Liver (tissue), 3 donors: ENCODE measurements around the gene RNF214.

ENCODE experiments used
- GABPA ChIP-seq, 2 donors: IDR thresholded peaks in 1 of 2; conservative IDR thresholded peaks in 1 of 2; 2 replicates each; pipeline ENCODE4 v1.6.1; 2016; ENCODE audit warnings: antibody characterized with exemption in 2 of 2, mild to moderate bottlenecking in 1 of 2, moderate library complexity in 1 of 2
- HNF4A ChIP-seq, 2 donors: conservative IDR thresholded peaks; 2 replicates each; pipeline ENCODE4 v1.6.1; 2016; ENCODE audit warnings: antibody characterized with exemption in 2 of 2, mild to moderate bottlenecking in 2 of 2
- RAD21 ChIP-seq, 2 donors: IDR thresholded peaks; 2 replicates each; pipeline ENCODE4 v1.6.1; 2016; ENCODE audit warnings: antibody characterized with exemption in 2 of 2, mild to moderate bottlenecking in 2 of 2
- RXRA ChIP-seq, 2 donors: IDR thresholded peaks; 2 replicates each; pipeline ENCODE4 v1.6.1; 2017 to 2018; ENCODE audit warnings: antibody characterized with exemption in 2 of 2, mild to moderate bottlenecking in 1 of 2
- SP1 ChIP-seq: IDR thresholded peaks from 2 replicates; pipeline ENCODE4 v1.6.1; 2018; ENCODE audit warnings: antibody characterized with exemption, mild to moderate bottlenecking
- TAF1 ChIP-seq: conservative IDR thresholded peaks from 2 replicates; pipeline ENCODE4 v1.6.1; 2016; ENCODE audit warnings: antibody characterized with exemption, mild to moderate bottlenecking
- YY1 ChIP-seq: IDR thresholded peaks from 2 replicates; pipeline ENCODE4 v1.6.1; 2016; ENCODE audit warnings: antibody characterized with exemption, mild to moderate bottlenecking
- TF ChIP-seq, protein P1 (sequence below): IDR thresholded peaks from 2 replicates; pipeline ENCODE4 v1.6.1; 2016; ENCODE audit warnings: antibody characterized with exemption, mild to moderate bottlenecking
- TF ChIP-seq, protein P2 (sequence below): fragments of 150-350 bp; IDR thresholded peaks from 2 replicates; pipeline ENCODE4 v1.5.1; 2017; ENCODE audit warnings: improper control_type of control experiment, low read depth, low read length; ENCODE audit not compliant: missing input control
- donor health status: healthy.
- donor health status: healthy.

GRCh38 chr11:117195761-117196160 is 36.7 kb upstream of the RNF214 start:
- TF ChIP-seq, protein P1, sequence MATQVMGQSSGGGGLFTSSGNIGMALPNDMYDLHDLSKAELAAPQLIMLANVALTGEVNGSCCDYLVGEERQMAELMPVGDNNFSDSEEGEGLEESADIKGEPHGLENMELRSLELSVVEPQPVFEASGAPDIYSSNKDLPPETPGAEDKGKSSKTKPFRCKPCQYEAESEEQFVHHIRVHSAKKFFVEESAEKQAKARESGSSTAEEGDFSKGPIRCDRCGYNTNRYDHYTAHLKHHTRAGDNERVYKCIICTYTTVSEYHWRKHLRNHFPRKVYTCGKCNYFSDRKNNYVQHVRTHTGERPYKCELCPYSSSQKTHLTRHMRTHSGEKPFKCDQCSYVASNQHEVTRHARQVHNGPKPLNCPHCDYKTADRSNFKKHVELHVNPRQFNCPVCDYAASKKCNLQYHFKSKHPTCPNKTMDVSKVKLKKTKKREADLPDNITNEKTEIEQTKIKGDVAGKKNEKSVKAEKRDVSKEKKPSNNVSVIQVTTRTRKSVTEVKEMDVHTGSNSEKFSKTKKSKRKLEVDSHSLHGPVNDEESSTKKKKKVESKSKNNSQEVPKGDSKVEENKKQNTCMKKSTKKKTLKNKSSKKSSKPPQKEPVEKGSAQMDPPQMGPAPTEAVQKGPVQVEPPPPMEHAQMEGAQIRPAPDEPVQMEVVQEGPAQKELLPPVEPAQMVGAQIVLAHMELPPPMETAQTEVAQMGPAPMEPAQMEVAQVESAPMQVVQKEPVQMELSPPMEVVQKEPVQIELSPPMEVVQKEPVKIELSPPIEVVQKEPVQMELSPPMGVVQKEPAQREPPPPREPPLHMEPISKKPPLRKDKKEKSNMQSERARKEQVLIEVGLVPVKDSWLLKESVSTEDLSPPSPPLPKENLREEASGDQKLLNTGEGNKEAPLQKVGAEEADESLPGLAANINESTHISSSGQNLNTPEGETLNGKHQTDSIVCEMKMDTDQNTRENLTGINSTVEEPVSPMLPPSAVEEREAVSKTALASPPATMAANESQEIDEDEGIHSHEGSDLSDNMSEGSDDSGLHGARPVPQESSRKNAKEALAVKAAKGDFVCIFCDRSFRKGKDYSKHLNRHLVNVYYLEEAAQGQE = no peak
- TF ChIP-seq, protein P2, sequence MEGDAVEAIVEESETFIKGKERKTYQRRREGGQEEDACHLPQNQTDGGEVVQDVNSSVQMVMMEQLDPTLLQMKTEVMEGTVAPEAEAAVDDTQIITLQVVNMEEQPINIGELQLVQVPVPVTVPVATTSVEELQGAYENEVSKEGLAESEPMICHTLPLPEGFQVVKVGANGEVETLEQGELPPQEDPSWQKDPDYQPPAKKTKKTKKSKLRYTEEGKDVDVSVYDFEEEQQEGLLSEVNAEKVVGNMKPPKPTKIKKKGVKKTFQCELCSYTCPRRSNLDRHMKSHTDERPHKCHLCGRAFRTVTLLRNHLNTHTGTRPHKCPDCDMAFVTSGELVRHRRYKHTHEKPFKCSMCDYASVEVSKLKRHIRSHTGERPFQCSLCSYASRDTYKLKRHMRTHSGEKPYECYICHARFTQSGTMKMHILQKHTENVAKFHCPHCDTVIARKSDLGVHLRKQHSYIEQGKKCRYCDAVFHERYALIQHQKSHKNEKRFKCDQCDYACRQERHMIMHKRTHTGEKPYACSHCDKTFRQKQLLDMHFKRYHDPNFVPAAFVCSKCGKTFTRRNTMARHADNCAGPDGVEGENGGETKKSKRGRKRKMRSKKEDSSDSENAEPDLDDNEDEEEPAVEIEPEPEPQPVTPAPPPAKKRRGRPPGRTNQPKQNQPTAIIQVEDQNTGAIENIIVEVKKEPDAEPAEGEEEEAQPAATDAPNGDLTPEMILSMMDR = no peak
- TF ChIP-seq TAF1 (no peak), GABPA (IDR thresholded peaks at IDR 0.05 in 1 of 2, conservative IDR thresholded peaks at IDR 0.05 in 1 of 2) (no peak), RAD21 (IDR thresholded peaks at IDR 0.05) (no peak), SP1 (no peak), RXRA (IDR thresholded peaks at IDR 0.05) (no peak), YY1 (no peak), HNF4A (conservative IDR thresholded peaks at IDR 0.05) (no peak)
